ENCODE results near the gene FGF11.

DNA sequence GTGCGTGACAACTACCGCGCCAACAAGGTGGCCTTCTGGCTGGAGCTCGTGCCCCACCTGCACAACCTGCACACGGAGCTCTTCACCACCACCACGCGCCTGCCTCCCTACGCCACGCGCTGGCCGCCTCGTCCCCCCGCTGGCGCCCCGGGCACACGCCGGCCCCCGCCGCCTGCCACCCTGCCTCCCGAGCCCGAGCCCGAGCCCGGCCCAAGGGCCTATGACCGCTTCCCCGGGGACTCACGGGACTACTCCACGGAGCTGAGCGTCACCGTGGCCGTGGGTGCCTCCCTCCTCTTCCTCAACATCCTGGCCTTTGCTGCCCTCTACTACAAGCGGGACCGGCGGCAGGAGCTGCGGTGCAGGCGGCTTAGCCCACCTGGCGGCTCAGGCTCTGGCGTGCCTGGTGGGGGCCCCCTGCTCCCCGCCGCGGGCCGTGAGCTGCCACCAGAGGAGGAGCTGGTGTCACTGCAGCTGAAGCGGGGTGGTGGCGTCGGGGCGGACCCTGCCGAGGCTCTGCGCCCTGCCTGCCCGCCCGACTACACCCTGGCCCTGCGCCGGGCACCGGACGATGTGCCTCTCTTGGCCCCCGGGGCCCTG lies 22.2 kb upstream of the FGF11 start:
- TF ChIP-seq CTCF (conservative IDR thresholded peaks at IDR 0.05 in 1 of 2, IDR thresholded peaks at IDR 0.05 in 1 of 2; ENCODE audit: low read depth in 1 of 2, low read length in 2 of 2) = no peak
- no peak for TF ChIP-seq EZH2 (IDR thresholded peaks at IDR 0.05; ENCODE audit: low read length, missing control alignments)
